GM12873 (cell line): Measurements from ENCODE around the gene POLR3E.

Experiments
- CTCF ChIP-seq: IDR thresholded peaks from 2 replicates; pipeline ENCODE4 v1.5.1; 2012; ENCODE audit warnings: low read depth, mild to moderate bottlenecking, moderate library complexity, low read length, control low read depth; ENCODE audit not compliant: insufficient read depth; ENCODE audit errors: missing control alignments

Gene POLR3E

GRCh38 chr16:22262460-22262859, 34.7 kb upstream of the POLR3E start:
- no peak for TF ChIP-seq CTCF

GRCh38 chr16:22264786-22265185, 32.4 kb upstream of the POLR3E start:
- TF ChIP-seq CTCF: no peak

GRCh38 chr16:22265351-22265750, 31.9 kb upstream of the POLR3E start:
- no peak for TF ChIP-seq CTCF

GRCh38 chr16:22266546-22266945, 30.7 kb upstream of the POLR3E start:
- no peak for TF ChIP-seq CTCF

- no peak for TF ChIP-seq CTCF
These were observed 29.4 kb upstream of the POLR3E start for GRCh38 chr16:22267764-22268163.

GRCh38 chr16:22270525-22270924, 26.7 kb upstream of the POLR3E start:
- no peak for TF ChIP-seq CTCF

- no peak for TF ChIP-seq CTCF
These were observed 24.1 kb upstream of the POLR3E start for GRCh38 chr16:22272870-22273650.
